HG03439 (cell line): ENCODE results near the gene LRRC4C.
"Not testable (repeated sequence)": the region's sequence is repeated elsewhere in the genome, so short reads cannot be mapped to it uniquely, and the experiment has no call there.

Experiments
- ATAC-seq: cut with Tn5 transposase; IDR thresholded peaks from one replicate; pipeline ENCODE4 v1.9.1; 2021; ENCODE audit warnings: mild to moderate bottlenecking, moderate library complexity; ENCODE audit not compliant: unreplicated experiment

The LRRC4C gene

DNA sequence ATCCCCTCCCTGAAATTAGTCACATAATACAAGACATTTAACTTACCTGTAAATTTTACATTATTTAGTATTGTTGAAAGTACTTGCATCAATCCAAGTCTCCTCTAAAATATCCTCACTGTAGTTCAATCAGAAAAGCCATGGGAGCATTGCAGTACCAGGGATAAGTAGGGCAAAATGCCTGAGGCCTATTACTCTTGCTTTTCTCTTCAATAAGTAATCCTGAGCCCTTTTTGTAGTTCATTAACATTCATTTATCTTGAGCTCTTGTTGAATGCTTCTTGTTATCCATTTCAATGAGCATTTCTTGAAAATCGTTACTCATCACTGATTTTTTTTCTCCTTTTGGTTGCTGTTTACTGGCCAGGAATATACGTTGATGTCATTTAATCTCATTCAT, 414.7 kb downstream of the LRRC4C start:
- no peak for ATAC-seq

DNA sequence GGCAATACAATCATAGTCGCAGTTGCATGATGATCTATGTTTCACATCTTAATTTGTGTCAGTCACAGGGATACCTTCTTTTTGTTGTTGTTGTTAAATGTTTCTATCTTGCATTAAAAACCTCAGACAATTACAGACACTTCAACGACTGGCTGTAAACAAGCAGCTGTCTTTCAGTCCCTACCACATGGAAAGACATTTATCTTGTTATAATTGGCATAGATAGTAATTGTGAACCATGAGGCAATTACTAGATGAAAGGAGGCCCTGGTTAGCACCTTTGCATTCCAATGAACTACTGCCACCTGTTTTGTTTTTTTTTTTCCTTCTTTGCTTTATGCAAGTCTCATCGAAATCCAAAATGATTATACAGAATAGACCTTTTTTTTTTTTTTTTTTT, 416.8 kb downstream of the LRRC4C start:
- no peak for ATAC-seq

DNA sequence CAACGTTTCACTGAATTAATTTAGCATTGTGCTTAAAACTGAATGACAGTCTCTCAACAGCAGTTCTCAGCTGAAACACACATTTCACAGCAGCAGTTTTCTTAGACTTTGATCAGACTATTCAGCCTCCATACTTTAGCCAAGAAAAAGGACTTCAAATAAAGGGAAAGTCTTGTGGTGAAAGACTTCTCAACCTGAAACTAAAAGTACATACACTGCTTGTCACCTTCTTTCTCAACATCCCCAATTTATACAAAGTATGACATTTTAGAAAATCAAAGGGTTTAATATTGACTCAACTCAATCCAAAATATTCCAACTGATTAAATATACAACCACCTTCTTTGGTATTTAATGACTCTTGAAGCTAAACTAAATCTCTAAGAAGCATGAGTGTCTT, 419.0 kb downstream of the LRRC4C start:
- no peak for ATAC-seq

DNA sequence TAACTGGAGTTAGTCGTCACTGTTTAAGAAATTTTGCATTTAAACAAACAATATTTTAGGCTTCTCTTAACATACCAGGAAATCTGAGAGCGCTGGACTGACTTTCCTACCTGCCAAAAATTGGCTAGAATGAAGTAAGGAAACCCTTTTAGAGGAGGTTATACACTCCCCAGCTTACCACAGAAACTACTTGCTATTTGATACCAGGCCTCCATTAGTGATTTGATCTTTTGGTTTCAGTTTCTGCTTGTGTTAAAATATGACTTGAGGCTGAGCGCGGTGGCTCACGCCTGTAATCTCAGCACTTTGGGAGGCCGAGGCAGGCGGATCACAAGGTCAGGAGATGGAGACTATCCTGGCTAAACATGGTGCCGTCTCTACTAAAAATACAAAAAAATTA, 419.9 kb downstream of the LRRC4C start:
- ATAC-seq, result no peak

DNA sequence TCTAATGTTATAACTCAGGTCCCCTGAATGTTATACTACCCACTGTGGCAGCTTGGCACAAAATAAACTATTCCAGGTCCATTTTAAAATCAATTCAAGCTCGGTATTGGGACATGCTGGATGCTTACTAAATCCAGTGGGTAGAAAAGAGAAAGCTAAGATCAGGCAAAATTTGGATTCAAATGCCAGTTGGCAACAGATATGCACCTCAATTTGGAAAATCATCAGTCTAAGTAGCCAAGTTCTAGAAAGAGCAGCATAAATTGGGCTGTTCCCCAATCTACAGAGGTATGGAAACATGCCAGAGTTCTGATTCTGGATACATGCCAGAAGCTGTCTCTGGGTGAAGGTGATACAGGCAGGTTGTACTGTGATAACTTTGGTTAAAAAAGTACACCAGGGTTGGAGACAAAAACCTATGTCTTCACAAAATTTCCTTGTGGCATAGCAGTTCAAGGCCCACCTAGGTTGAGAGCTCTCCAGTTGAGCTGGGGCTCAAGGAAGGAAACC, 427.8 kb downstream of the LRRC4C start:
- ATAC-seq, result no peak

DNA sequence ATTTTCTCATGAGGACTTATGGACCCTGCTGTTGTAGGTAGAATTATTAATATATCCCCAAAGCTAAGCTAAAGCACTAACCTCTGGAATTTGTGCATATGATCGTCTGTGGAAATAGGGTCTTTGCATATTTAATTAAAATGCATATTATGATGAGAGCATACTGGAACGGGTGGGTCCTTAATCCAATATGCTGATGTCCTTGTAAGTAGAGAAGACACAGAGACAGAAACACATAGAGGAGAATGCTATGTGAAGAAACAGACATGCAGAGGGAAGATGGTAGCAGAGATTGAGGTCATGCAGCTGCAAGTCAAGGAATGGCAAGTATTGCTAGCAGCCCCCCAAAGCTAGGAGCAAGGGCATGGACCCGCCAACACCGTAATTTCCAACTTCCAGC, 439.2 kb downstream of the LRRC4C start:
- ATAC-seq, result no peak

DNA sequence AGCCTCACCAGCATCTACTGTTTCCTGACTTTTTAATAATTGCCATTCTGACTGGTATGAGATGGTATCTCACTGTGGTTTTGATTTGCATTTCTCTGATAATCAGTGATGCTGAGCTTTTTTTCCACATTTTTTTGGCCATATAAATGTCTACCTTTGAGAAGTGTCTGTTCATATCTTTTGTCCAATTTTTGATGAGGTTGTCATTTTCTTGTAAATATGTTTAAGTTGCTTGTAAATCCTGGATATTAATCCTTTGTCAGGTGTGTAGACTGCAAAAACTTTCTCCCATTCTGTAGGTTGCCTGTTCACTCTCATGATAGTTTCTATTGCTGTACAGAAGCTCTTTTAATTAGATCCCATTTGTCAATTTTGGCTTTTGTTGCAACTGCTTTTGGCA, 439.8 kb downstream of the LRRC4C start:
- not testable (repeated sequence) for ATAC-seq

DNA sequence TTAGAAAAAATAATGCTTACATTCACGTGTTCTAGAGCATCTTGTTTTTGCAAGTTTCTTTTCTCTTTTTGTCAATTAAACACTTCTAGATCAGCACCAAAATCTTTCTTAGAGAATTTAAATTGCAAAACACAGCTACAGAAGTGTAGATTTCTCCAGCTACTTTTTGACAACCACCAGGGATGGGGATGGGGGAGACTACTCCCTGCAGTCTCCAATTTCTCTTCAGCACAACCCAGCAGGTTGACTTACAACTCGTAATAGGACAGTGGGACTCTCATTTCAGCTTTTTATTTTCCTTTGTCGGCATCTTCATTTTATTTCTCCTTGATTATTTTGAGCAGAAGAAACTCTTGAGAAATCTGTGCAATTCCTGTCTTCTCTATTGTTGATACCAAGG, 441.2 kb downstream of the LRRC4C start:
- no peak for ATAC-seq

DNA sequence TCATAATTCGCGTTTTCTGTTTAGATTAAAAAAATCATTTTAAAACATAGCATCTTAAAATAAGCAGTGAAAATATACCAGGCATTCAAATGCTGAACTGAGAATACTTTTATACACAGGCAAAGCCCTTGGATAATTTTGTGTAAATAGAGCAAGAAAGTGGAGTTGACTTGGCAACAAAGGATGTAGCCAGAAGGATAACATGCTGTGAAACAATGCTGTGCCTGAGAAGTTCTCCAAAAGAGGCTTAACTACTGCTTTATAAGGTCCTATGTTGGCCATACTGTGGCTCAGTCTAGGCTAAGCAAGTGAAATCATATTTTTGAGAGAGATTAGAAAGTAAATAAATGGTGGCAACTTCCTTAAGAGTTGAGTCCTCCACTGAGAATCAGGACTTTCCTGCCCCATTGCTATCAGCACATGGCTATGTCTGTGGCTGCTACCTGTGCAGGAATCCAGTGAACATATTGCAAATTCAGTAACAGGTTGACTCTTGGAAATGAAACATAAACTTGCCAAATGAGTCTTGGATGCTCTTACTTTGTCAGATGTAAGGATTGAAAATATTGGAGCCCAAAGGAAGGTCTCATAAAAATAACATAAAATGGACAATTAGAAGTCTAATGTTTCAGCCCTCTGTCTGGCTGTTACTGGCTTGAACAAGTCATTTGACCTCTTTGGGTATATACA, 448.9 kb downstream of the LRRC4C start:
- ATAC-seq, result no peak

DNA sequence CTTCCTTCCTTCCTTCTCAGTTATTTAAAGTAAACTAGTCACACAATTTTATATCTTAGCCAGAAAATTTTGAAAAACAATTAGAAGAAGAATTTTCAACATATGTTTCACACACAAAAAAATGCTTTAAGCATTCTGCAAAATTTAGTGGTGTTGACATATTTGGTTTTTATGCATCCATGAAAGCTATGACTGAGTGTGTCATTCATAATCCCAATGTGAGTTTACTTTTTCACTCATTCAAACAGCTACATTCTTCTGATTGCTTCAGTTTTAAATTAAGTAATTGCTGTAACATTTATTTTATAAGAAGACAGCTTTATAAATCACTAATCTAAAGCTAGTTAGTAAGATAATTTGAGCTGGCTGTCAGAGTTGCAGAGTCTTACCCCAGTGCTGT, 453.5 kb downstream of the LRRC4C start:
- no peak for ATAC-seq

DNA sequence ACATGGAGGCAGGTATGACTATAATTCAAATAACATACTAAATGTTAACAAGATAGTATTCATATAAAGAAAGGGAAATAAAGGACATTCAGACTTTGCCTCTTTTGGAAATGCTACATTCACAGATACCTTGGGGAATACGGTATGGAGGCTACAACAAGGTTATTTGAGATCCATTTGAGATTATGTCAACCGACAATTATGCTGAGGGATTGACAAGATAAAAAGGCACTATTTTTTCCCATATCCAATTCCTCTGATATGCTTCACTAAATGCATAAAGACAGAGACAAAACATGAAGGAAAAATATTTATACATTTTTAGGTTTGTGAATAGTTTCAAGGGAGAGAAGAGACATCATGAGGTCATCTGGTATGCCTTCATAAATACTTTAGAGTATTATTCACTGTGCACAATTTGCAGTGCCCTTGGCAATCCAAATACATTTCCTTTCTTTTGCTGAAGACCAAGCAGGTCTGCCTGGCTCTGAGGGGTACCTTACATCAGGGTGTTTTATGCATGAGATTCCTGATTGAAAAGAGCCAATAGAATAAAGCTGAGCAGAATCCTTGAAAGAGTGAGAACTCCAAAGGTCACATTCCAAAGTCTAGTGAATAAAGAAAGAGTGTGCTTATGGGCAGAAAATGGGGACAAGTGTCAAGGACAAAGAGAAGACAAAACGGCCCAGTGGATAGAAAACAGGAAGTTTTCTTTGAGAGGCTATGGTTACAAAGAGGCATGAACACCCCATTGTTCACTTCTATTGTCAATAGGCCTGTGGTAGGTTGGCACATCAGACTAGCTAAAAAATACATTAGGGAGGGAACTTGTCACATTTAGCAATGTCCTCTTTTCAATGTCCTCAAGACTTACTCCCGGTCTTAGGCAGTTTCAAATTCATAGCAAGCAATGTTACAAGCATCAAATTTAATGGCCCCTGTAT, 455.8 kb downstream of the LRRC4C start:
- no peak for ATAC-seq

DNA sequence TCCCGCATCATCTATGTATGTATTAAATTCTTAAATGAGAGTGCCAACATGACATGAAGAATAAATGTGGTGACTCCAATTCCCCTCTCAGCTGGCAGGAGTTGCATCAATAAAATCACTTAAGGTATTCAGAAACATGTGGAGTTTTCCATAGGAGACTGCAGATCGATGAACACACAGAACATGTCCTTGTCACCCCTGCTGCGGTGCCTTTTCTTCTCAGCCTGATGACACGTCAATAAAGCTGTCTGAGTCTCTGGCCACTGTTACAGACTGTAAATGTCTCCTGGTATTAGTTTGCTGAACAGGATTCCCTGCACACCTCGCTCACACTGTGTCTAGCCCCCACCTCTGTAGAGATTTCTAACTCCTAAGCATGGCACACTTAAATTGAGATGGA, 460.5 kb downstream of the LRRC4C start:
- ATAC-seq, result no peak

DNA sequence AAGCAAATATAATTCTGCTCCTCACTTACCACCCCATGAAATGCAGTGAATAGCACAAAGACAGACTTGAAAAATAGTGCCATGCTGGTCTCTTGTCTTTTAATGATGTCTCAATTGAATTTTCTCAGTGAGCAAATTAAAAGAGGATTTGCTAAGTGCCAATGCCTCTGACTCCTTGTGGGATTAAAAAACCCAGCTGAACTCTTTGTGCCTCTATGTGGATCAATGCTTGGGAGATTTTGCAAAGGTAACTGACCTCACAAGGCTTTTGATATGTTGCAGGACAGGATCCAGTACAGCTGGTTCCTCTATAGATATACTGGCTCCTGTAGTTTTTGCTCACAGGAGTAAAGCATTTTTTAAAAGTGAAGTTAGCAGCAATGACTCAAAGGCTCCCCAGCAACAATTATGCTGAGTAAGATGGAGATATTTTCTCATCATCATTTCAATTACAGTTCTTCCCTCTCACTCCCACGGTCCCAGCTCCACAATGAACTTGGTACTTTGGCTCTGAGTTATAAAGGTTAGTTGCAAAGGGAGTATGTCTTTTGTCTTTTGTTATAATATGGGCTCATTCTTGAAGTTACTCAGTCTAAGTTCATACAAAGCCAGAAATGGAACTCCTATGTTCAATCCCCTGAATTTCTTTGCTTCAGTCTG, 471.5 kb downstream of the LRRC4C start:
- no peak for ATAC-seq

DNA sequence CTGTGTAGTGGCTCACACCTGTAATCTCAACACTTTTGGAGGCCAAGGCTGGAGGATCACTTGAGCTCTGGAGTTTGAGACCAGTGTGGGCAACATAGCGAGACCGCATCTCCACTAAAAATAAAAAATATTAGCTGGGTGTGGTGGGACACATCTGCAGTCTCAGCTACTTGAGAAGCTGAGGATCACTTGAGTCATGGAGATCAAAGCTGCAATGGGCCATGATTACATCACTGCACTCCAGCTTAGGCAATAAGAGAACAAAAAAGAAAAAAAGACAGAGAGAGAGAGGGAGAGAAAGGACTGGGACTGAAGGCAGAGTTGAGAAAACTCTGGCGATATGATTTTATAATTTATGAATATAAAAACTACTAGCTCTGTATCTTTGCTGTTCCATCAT, 473.1 kb downstream of the LRRC4C start:
- ATAC-seq, result no peak

DNA sequence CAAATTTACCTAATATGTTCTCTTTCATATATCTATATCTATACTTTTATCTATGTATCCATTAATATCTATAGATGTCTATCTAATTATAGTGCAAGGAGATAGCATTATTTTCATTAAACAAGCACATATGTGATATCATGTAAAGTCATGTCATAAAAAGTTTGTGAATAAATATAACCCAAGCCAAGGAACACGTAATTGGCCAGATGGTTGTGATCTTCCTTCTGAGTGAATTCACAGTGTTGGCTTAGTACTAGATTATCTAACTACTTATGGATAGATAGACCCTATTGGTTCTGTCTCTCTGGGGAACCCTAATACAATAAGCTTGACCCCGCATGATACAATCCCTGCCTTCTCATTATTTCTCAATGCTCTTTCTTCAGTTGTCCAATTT, 484.4 kb downstream of the LRRC4C start:
- no peak for ATAC-seq

DNA sequence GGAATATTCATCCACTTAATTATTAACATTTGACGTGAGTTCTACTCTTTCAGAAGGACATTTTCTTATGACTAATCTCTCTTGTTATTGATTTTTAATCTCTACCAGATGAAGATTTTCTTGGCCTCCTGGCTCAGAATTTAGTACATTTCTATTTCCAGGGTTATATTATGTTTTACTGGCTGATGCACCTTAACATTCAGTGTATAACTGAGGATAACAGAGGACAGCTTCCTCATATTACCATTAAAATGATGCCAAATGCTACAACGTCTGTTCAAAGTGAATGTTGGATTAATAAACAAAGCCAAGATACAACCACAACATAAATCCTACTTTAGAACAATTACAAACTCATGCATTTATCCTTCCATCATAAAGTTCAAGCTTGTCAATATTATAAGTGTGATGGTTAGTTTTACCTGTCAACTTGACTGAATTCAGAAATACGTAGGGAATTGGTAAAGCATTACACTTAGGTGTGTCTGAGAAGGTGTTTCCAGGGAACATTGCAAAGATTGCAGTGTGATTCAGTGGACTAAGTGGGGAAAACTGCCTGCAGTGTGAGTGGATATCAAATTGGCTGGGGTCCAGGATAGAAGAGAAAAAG, 485.2 kb downstream of the LRRC4C start:
- ATAC-seq, result no peak

DNA sequence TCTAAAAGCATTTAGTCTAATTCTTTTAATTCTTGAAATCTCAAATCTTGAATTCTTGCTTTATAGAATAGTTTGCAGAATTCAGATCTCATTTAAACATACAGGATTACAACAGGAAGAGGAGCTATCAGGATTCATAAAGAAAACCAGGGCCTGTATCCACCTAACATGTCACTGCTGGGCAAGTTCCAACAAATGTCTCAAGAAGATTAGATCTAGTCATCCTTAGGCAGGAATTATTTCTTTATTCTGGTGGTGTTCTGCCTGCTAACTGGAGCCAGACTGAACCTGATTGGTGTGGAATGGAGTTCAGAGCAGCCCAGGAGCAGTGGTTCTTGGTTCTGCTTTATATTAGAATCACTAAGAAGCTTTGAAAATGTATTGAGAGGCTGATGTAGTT, 500.7 kb downstream of the LRRC4C start:
- ATAC-seq, result no peak

DNA sequence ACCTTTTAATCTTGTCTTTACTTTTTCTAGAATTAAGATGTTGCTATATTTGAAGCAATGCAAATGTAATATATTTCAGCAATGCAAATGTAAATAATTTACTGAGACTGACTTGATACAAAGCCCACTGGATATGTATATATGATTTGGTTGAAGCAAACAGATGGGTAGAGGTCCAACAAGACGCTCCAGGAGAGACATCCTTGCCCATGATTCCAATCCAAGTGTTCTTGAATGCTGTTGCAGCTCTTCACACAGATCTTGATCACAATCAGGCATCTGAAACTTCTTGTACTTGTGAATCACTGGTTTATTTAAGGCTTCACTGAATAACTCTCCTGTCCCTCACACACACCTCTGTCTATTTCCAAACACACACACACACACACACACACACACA, 507.0 kb downstream of the LRRC4C start:
- ATAC-seq, result no peak

DNA sequence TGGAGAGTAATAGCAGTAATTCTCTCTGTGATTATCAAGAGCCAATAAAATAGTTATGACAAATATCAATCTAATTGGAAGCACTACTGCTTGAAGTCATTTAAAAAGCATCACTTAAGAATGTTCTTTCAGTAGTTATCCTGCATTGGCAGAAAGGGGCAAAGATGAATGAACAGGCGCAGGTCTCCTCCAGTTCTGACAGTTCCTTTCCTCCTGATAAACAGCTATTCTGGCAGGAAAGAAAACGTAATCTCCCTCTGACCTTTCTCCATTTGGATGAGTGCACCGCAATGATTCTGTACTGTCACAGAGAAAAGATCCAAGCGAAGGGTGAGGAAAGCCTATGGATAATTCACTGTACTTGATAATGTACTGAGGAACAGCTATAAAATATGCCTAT, 521.5 kb downstream of the LRRC4C start:
- no peak for ATAC-seq

DNA sequence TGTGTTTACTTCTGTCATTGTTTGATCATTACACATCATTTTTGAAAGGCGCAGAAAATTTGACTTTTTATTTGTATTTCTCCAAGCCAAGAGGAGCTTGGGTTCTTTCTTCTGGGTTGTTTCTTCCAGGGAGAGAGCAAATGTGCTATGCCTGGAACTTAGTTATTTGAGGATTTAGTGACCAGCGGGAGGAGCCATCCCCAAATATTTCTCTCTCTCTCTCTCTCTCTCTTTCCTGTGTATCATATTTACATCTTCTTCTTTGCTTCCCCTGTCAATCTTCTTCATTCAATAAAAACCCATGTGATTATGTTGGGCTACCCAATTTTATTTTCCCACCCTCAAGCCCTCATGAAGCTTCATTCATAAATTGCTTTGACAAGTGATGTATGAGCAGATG, 534.5 kb downstream of the LRRC4C start:
- no peak for ATAC-seq

DNA sequence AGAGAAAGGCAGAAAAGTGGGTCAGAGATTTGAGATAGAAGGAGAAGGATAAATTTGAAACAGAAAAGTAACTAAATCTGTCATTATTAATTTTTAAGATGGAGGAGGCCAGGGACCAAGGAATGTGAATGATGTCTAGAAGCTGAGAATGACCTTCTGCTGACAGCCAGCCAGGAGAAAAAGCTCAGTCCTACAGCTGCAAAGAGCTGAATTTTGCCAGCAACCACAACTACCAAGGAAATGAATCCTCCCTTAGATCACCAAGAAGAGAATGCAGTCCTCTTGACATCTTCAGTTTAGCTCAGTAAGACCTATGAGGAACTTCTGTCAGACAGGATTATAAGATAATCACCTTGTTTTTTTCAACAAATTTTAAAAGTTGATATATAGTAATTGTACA, 538.2 kb downstream of the LRRC4C start:
- no peak for ATAC-seq
